Omental fat pad (tissue), 4 donors: ENCODE results near the gene SACS. TPM values are rescaled to one million over a fixed set of nuclear protein-coding genes. Genes with fewer than 3 reads are reported as not detected.

ENCODE experiments used
- ATAC-seq: fragments of 150-250 bp; one replicate; pipeline ENCODE4 v1.9.1; 2016; ENCODE audit warnings: mild to moderate bottlenecking, moderate library complexity; ENCODE audit not compliant: low FRiP score
- DNase-seq: peaks from one replicate; pipeline ENCODE4 v3.0.0-alpha.2; 2019; ENCODE audit warnings: low spot score
- total RNA-seq, 4 donors: library from RNA; depleted of rRNA; stranded (reverse); fragments of >200 nt; gene quantifications; one replicate each; pipeline ENCODE4 v1.1.0, GENCODE V29; 2016
- TF ChIP-seq, protein P1 (sequence below), 3 donors: fragments of 450-650 bp; IDR thresholded peaks; one replicate each; pipeline ENCODE4 v1.5.1; 2016 to 2017; ENCODE audit warnings: antibody characterized with exemption in 3 of 3, mild to moderate bottlenecking in 3 of 3, moderate library complexity in 2 of 3

SACS gene
- total RNA-seq, 4 donors from 2014 or later, result 12.6 to 48.4 (median 15.0) TPM

DNA sequence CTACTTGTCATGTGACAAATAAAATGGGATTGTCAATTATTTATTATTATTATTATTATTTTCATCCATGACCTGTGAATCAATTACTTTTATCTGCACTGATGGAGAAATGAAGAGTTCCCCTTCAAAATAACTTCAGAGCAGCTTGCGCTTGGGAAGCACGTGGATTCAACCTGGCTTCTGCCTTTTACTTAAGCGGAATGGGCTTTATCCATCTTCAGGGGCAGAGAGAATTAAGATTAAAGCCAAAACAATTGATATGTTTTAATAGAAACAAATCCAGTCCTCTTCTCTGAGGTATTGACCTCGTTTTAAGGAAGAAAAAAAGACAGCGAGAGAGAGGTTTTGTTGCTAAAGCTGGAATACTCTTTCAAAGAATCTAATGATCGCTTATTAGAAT, 876 bp downstream of the SACS start:
- ATAC-seq, result no peak
- DNase-seq, result no peak
- TF ChIP-seq, protein P1, sequence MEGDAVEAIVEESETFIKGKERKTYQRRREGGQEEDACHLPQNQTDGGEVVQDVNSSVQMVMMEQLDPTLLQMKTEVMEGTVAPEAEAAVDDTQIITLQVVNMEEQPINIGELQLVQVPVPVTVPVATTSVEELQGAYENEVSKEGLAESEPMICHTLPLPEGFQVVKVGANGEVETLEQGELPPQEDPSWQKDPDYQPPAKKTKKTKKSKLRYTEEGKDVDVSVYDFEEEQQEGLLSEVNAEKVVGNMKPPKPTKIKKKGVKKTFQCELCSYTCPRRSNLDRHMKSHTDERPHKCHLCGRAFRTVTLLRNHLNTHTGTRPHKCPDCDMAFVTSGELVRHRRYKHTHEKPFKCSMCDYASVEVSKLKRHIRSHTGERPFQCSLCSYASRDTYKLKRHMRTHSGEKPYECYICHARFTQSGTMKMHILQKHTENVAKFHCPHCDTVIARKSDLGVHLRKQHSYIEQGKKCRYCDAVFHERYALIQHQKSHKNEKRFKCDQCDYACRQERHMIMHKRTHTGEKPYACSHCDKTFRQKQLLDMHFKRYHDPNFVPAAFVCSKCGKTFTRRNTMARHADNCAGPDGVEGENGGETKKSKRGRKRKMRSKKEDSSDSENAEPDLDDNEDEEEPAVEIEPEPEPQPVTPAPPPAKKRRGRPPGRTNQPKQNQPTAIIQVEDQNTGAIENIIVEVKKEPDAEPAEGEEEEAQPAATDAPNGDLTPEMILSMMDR (IDR thresholded peaks at IDR 0.05), result no peak

DNA sequence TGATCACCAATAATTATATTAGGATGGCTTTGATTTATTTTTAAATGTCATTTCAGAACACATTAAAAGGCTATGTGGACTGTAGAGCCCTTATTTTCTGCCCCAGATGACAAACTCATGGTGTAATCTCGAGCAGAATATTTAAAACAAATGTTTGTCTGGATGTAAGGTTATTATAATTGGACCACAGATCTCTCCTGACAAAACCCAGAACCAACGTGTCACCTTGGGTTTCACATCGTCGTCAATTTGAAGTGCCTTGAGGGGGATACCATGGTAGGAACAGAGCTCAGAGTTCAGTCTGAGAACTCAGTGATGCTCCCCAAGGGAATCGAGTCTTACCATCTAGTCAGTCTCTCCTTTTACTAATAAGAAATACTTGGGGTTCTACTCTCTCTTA, 2.8 kb downstream of the SACS start:
- no peak for DNase-seq
- TF ChIP-seq, protein P1 (IDR thresholded peaks at IDR 0.05), result no peak
- ATAC-seq, result no peak

DNA sequence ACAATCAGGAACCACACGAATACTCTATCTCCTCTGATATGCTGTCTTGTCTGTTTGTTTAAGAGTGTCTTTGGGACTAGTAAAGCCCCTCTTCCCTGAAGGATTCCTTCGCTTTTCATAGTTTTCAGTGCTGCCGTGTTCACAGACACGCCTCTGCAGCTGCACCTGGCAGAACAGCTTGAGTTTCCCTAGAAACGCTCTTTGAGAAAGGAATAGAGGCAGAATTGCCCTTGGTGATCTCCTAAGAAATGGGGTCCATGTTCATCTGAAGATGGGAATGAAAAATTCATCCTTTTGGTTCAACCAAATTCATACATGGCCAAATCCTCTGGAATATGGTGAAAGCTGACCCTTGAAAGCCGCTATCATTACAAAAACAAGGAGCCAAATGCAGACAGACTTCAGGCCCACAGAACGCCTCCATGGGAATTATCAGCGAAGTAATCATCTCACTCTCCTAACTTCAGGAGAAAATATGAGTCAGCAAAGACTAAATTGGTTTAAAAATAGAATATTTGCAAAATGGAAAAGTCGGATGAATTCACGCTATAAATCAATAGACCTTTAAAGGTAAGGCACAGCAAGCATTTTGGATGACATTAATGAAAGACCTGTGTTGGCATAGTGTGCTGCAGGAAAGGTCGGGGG, 5.5 kb downstream of the SACS start:
- TF ChIP-seq, protein P1 (IDR thresholded peaks at IDR 0.05), result no peak
- no peak for ATAC-seq
- DNase-seq, result no peak

DNA sequence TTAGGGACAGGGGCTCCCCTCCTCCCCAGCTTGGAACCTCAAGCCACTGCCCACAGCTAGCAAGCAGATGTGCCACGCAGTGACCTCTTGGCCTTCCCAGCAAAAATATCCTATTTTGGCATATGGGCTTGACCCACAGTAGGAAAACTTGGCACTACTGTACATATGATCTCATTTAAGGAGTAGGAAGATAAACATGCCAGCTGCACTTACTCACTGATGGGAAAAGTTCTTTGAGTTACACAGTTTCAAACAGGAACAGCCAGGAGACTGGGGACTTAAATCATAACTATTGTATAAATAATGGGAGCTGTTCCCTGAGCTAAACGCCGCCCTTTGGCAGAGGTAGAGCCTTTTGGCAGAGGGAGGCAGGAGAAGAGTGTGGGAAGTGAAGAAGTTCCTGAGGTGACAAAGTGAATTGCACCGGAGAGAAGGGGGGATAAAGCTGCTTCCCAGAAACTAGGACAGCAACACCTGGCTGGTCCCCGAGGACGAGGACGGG, 6.1 kb downstream of the SACS start:
- no peak for DNase-seq
- ATAC-seq, result peak; percentile 85
- TF ChIP-seq, protein P1 (IDR thresholded peaks at IDR 0.05), result no peak

DNA sequence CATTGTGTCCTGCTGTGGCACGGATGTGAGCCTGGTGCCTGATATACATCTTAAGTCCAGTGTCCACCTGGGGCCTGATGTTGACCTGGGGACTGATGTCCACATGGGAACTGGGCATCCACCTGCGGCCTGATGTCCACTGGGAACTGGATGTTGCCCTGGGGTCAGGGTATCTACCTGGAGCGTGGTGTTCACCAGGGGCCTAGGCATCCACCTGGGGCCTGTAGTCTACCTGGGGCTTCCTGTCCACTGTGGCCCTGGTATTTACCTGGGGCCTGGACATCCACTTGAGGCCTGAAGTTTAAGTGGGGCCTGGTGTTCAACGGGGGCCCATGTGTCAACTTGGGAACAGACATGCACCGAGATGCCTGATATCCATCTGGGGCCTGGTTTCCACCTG, 11.9 kb downstream of the SACS start:
- ATAC-seq, result no peak

DNA sequence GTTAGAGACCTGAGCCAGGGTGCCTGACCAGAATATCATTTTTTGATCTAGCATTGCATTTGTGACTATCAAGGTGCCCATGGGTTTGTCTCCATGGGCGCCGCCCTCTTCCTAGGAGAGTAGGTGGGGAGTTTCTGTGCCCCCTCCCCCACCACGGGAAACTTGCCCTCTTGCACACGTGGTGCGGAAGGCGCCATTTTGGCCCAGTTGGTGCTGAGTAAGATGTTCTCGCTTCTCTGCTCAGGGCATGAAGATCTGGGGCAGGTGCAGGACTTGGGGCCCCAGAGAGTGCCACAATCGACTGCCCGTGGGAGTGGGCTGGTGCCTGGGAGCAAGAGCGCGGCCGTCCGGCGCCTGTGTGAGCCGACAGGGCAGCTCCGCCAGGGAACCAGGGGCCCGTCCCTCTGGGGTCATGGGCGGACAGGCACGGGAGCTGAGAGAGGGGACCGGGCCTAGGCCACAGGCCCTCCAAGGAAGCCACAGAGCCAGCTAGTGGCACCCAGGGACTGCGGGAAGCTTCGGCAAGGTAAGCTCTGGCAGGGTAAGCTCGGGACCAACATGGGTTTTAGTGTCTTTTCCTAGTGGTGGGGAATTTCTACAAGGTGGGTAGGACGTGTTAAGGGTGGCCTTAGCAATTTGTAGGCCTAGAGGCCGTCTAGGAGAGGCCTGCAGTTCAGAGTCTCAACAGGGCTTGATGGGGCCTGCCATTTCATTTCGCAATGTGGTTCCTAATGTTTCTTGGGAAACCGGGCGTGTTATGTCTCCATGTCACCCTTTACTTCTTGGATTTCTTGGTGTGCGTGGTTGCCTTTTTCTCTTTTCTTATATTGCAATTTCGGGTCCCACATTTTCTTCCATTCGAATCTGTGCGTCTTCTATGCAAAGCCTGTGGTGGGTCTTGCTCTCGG, 14.5 kb downstream of the SACS start:
- ATAC-seq (no peak), DNase-seq (no peak)
- TF ChIP-seq, protein P1 (IDR thresholded peaks at IDR 0.05), result no peak

More for the DNA sequence above, 11.9 kb downstream of the SACS start:
- TF ChIP-seq, protein P1 (IDR thresholded peaks at IDR 0.05), result no peak
- no peak for DNase-seq
